Heart left ventricle (tissue), 16 donors: ENCODE results near the gene STARD13. TPM values are rescaled to one million over a fixed set of nuclear protein-coding genes. Genes with fewer than 3 reads are reported as not detected.

ENCODE experiments used
- ATAC-seq, 4 donors: fragments of 200-7000 bp; cut with Tn5 transposase; one replicate each; pipeline ENCODE4 v1.9.1; 2020 to 2022; ENCODE audit warnings: moderate library complexity in 4 of 4, mild to moderate bottlenecking in 3 of 4, moderate number of reproducible peaks in 1 of 4
- DNase-seq, 5 donors: peaks; one replicate each; pipeline ENCODE4 v3.0.0-alpha.2; 2020
- H3K27ac ChIP-seq, 12 donors: fragments of 200-600 bp; sonication (generic) in 4 of 12; one replicate each; pipeline versions ENCODE4 v1.5.0 to v1.8.0; 2016 to 2022; ENCODE audit warnings: mild to moderate bottlenecking in 2 of 12
- H3K27me3 ChIP-seq, 9 donors: fragments of 200-600 bp; sonication (generic) in 2 of 9; one replicate each; pipeline versions ENCODE4 v1.5.1 to v1.8.0; 2016 to 2022; ENCODE audit warnings: mild to moderate bottlenecking in 3 of 9
- H3K36me3 ChIP-seq, 9 donors: fragments of 200-600 bp; sonication (generic) in 2 of 9; one replicate each; pipeline versions ENCODE4 v1.5.0 to v1.8.0; 2018 to 2022; ENCODE audit warnings: mild to moderate bottlenecking in 2 of 9
- H3K4me1 ChIP-seq, 12 donors: fragments of 200-600 bp; sonication (generic) in 4 of 12; one replicate each; pipeline versions ENCODE4 v1.5.0 to v1.8.0; 2016 to 2022; ENCODE audit warnings: mild to moderate bottlenecking in 3 of 12
- H3K4me3 ChIP-seq, 12 donors: fragments of 200-600 bp; sonication (generic) in 4 of 12; one replicate each; pipeline versions ENCODE4 v1.5.0 to v1.8.0; 2017 to 2022; ENCODE audit warnings: mild to moderate bottlenecking in 9 of 12, moderate library complexity in 4 of 12
- H3K9me3 ChIP-seq, 12 donors: fragments of 200-600 bp; sonication (generic) in 4 of 12; one replicate each; pipeline versions ENCODE4 v1.5.0 to v1.8.0; 2016 to 2022; ENCODE audit warnings: mild to moderate bottlenecking in 1 of 12
- POLR2A ChIP-seq, 2 donors: fragments of 450-650 bp; IDR thresholded peaks; one replicate each; pipeline ENCODE4 v1.6.1; 2017; ENCODE audit warnings: antibody characterized with exemption in 2 of 2, mild to moderate bottlenecking in 2 of 2, moderate library complexity in 2 of 2
- WGBS, 4 donors: extraction: QIAGEN DNeasy Blood & Tissue Kit in 2 of 4; methylation state at CpG; one replicate each; pipeline versions ENCODE4 v1.1.5 to v1.1.7; 2013 to 2018; 5-methylcytosine and 5-hydroxymethylcytosine counted together
- intact Hi-C, 10 donors: fragments of 100-400 bp; cut with DNase I; formaldehyde crosslinking; loops; one replicate each; pipeline versions ENCODE4 v1.11.1 to v1.14.2; 2022
- polyA plus RNA-seq, 2 donors: library from polyadenylated mRNA; stranded (reverse); fragments of 200-250 nt; gene quantifications; one replicate each; pipeline ENCODE4 v1.2.3, GENCODE V29; 2013
- total RNA-seq, 9 donors: library from RNA; depleted of rRNA in 2 of 9; stranded (reverse); fragments of >200 nt in 2 of 9; fragmentation: NEBNext Ultra II Directional in 3 of 9; extraction: Animal tissue kit (Norgen Biotek cat#: 25700) in 3 of 9; gene quantifications; one replicate each; pipeline versions ENCODE4 v1.1.0 to v1.2.4, GENCODE V29; 2016 to 2023
- TF ChIP-seq, protein P1 (sequence below), 12 donors: fragments of 200-600 bp; sonication (generic) in 4 of 12; IDR thresholded peaks; one replicate each; pipeline versions ENCODE4 v1.5.0 to v1.8.0; 2018 to 2022; ENCODE audit warnings: antibody characterized with exemption in 12 of 12, mild to moderate bottlenecking in 5 of 12
- donor health status: ischemic (EF 13 %, LVEDD 7.1; RV severe dilation, severe dysfunction).
- donor health status: healthy with polysubstance abuse.
- donor health status: DM: no; HTN: yes; CAD: no.
- donor health status: DM: no; HTN: no; CAD: no.
- donor health status: ischemic (EF 25% LVEDD 6.9; RV normal size, moderate dysfunction).
- donor health status: ischemic (EF 25% LVEDD 5.7; RV mildly dilated, moderate dysfunction).
- donor health status: healthy.
- donor health status: DM: yes; HTN: yes; CAD: no.
- donor health status: ischemic (EF 35%, LVEDD 5.7; RV mildly dilated, moderate dysfunction).
- donor health status: nonischemic (EF 11% LVEDD 7.7; RV severe dilation, severe dysfunction).
- donor health status: DM: yes; HTN: yes; CAD: no.
- donor health status: PGD.
- donor health status: ischemic (EF 29% LVEDD 5.4; RV normal size, mild dysfunction).
- donor health status: nonischemic (EF 23%, LVEDD 6.1; RV moderate dilation, normal function).

The STARD13 gene
- total and polyA plus RNA-seq, 11 donors, result 9.3 to 39.2 (median 28.3) TPM

- Histone ChIP-seq H3K4me1 (peaks cover 0 to 16% (median 1%) of the 10 kb centered on the region in 12 donors), H3K27ac (no peak overlapping the region), H3K9me3 (no peaks in the 10 kb centered on the region), H3K4me3 (no peak overlapping the region), H3K27me3 (no peaks in the 10 kb centered on the region), H3K36me3 (no peaks in the 10 kb centered on the region)
- intact Hi-C loops, result no loop called here
- TF ChIP-seq, protein P1, sequence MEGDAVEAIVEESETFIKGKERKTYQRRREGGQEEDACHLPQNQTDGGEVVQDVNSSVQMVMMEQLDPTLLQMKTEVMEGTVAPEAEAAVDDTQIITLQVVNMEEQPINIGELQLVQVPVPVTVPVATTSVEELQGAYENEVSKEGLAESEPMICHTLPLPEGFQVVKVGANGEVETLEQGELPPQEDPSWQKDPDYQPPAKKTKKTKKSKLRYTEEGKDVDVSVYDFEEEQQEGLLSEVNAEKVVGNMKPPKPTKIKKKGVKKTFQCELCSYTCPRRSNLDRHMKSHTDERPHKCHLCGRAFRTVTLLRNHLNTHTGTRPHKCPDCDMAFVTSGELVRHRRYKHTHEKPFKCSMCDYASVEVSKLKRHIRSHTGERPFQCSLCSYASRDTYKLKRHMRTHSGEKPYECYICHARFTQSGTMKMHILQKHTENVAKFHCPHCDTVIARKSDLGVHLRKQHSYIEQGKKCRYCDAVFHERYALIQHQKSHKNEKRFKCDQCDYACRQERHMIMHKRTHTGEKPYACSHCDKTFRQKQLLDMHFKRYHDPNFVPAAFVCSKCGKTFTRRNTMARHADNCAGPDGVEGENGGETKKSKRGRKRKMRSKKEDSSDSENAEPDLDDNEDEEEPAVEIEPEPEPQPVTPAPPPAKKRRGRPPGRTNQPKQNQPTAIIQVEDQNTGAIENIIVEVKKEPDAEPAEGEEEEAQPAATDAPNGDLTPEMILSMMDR (IDR thresholded peaks at IDR 0.05), result no peak
- no peak for TF ChIP-seq POLR2A (IDR thresholded peaks at IDR 0.05)
- DNase-seq (no peak), ATAC-seq (no peak)
- WGBS, 4 donors, result 79 to 88% (median 80%) methylated on average over 3 of the region's 3 CpGs
Measured at GRCh38 chr13:33087790-33088189, 197.8 kb downstream of the STARD13 start.

- TF ChIP-seq, protein P1 (IDR thresholded peaks at IDR 0.05), result no peak
- TF ChIP-seq POLR2A (IDR thresholded peaks at IDR 0.05), result no peak
- no peaks in the 10 kb centered on the region for H3K9me3 ChIP-seq
- DNase-seq, result no peak
- WGBS, 4 donors, result 90 to 92% (median 91%) methylated on average over 9 of the region's 9 CpGs
- H3K27ac ChIP-seq, result no peak overlapping the region
- peaks cover 0 to 11% (median under 1%) of the 10 kb centered on the region in 12 donors for H3K4me1 ChIP-seq
- intact Hi-C loops, result no loop called here
- H3K36me3 ChIP-seq, result no peaks in the 10 kb centered on the region
- no peak for ATAC-seq
- H3K27me3 ChIP-seq, result no peaks in the 10 kb centered on the region
- no peak overlapping the region for H3K4me3 ChIP-seq
Measured at GRCh38 chr13:33087091-33087490, 198.5 kb downstream of the STARD13 start.

GRCh38 chr13:33083054-33083453, 202.5 kb downstream of the STARD13 start:
- WGBS, 4 donors, result 92 to 97% (median 93%) methylated on average over 1 of the region's 1 CpG
- no peak overlapping the region for H3K27ac ChIP-seq
- intact Hi-C loops, result no loop called here
- H3K27me3 ChIP-seq, result no peaks in the 10 kb centered on the region
- TF ChIP-seq, protein P1 (IDR thresholded peaks at IDR 0.05), result no peak
- TF ChIP-seq POLR2A (IDR thresholded peaks at IDR 0.05), result no peak
- DNase-seq (no peak), ATAC-seq (no peak)
- no peaks in the 10 kb centered on the region for H3K36me3 ChIP-seq
- H3K9me3 ChIP-seq, result no peaks in the 10 kb centered on the region
- H3K4me1 ChIP-seq, result peaks cover 0 to 9% (median under 1%) of the 10 kb centered on the region in 12 donors
- no peak overlapping the region for H3K4me3 ChIP-seq

DNA sequence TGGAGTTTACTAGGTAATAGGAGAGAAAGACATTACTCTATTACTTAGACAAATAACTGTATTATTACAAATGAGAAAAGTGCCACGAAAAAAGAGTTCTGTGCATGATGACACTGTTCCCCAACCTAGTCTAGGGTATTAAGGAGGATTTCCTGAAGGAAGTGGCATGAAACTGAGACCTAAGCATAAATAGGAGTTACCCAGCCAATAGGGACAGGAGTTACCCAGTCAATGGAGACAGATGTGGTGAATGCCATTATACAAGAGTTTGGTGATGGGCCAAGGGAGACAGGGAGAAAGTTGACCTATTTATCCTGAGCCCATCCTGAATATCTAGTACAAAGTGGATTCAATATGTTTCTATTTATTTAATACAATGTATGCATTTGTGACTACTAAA, 203.9 kb downstream of the STARD13 start:
- intact Hi-C loops, result no loop called here
- Histone ChIP-seq H3K9me3 (no peaks in the 10 kb centered on the region), H3K36me3 (no peaks in the 10 kb centered on the region), H3K27me3 (no peaks in the 10 kb centered on the region), H3K4me1 (peaks cover 0 to 9% (median under 1%) of the 10 kb centered on the region in 12 donors), H3K4me3 (no peak overlapping the region), H3K27ac (no peak overlapping the region)
- ATAC-seq (no peak), DNase-seq (no peak)
- no peak for TF ChIP-seq POLR2A (IDR thresholded peaks at IDR 0.05)
- TF ChIP-seq, protein P1 (IDR thresholded peaks at IDR 0.05), result no peak
- WGBS, 4 donors, result 63 to 77% (median 67%) methylated on average over 1 of the region's 1 CpG
